A673 (cell line): Measurements from ENCODE around the gene PPM1F. TPM values are rescaled to one million over a fixed set of nuclear protein-coding genes. Genes with fewer than 3 reads are reported as not detected.

ENCODE experiments used
- BruUV-seq: library from RNA; stranded (reverse); fragments of 400-500 nt; replicated peaks from 2 replicates; lab custom pipeline; 2021; lab: Mats Ljungman, UMichigan
- CTCF ChIA-PET: fragments of 300-600 bp; sonication (Branson Sonifier 250); formaldehyde crosslinking; loops from one replicate; lab custom pipeline; 2022; ENCODE audit warnings: antibody characterized with exemption; lab: Charles Lee
- POLR2A ChIA-PET: fragments of 300-600 bp; sonication (Branson Sonifier 250); formaldehyde crosslinking; loops from one replicate; lab custom pipeline; 2022; ENCODE audit warnings: antibody characterized with exemption; ENCODE audit not compliant: low non-redundant PET; lab: Charles Lee
- DNase-seq: peaks from one replicate; pipeline ENCODE4 v3.0.0-alpha.2; 2015; ENCODE audit warnings: low spot score
- H3K27ac ChIP-seq: fragments of 200-600 bp; sonication (generic); 2 replicates; pipeline ENCODE4 v1.5.1; 2016; ENCODE audit warnings: mixed run types, low read depth, mild to moderate bottlenecking, mixed read lengths, antibody characterized with exemption, low read length; ENCODE audit not compliant: poor library complexity, severe bottlenecking
- H3K27me3 ChIP-seq: fragments of 200-600 bp; sonication (generic); replicated peaks from 2 replicates; pipeline ENCODE4 v1.6.1; 2017; ENCODE audit warnings: mixed run types, low read depth, mild to moderate bottlenecking, mixed read lengths, antibody characterized with exemption, low read length; ENCODE audit not compliant: insufficient read depth, poor library complexity
- H3K36me3 ChIP-seq: fragments of 200-600 bp; sonication (generic); 2 replicates; pipeline ENCODE4 v1.6.1; 2016; ENCODE audit warnings: mixed run types, mild to moderate bottlenecking, mixed read lengths, antibody characterized with exemption, low read length; ENCODE audit not compliant: insufficient read depth, poor library complexity, severe bottlenecking
- H3K4me1 ChIP-seq: fragments of 200-600 bp; sonication (generic); 2 replicates; pipeline ENCODE4 v1.6.1; 2017; ENCODE audit warnings: mixed run types, mild to moderate bottlenecking, mixed read lengths, antibody characterized with exemption, low read length; ENCODE audit not compliant: insufficient read depth, poor library complexity, severe bottlenecking
- H3K4me3 ChIP-seq: fragments of 200-600 bp; sonication (generic); 2 replicates; pipeline ENCODE4 v1.5.1; 2016; ENCODE audit warnings: low read depth, mixed run types, mild to moderate bottlenecking, mixed read lengths, low read length; ENCODE audit not compliant: poor library complexity, severe bottlenecking
- H3K9me3 ChIP-seq: fragments of 200-600 bp; sonication (generic); 2 replicates; pipeline ENCODE4 v1.6.1; 2016; ENCODE audit warnings: mixed run types, low read depth, mild to moderate bottlenecking, mixed read lengths, antibody characterized with exemption, low read length; ENCODE audit not compliant: poor library complexity, severe bottlenecking
- EZH2 ChIP-seq: fragments of 200-600 bp; sonication (generic); IDR thresholded peaks from 2 replicates; pipeline ENCODE4 v1.6.1; 2017; ENCODE audit warnings: borderline replicate concordance, low read depth, mild to moderate bottlenecking, mixed read lengths, antibody characterized with exemption, low read length; ENCODE audit not compliant: poor library complexity, severe bottlenecking
- intact Hi-C: fragments of 100-400 bp; cut with micrococcal nuclease; formaldehyde crosslinking; loops from one replicate; pipeline ENCODE4 v1.10.0; 2022; ENCODE audit not compliant: unreplicated experiment
- total RNA-seq: library from RNA; stranded (reverse); gene quantifications from 2 replicates; pipeline ENCODE4 v1.2.3, GENCODE V29; 2021
- TF ChIP-seq, protein P1 (sequence below): fragments of 300-800, 200-600 bp; sonication (generic); conservative IDR thresholded peaks from 2 replicates; pipeline ENCODE4 v1.5.1; 2017; ENCODE audit warnings: low read depth, mild to moderate bottlenecking, antibody characterized with exemption, low read length, moderate library complexity, mixed read lengths

PPM1F gene
- total RNA-seq, 1 experiment from 2014 or later, result 101 TPM

DNA sequence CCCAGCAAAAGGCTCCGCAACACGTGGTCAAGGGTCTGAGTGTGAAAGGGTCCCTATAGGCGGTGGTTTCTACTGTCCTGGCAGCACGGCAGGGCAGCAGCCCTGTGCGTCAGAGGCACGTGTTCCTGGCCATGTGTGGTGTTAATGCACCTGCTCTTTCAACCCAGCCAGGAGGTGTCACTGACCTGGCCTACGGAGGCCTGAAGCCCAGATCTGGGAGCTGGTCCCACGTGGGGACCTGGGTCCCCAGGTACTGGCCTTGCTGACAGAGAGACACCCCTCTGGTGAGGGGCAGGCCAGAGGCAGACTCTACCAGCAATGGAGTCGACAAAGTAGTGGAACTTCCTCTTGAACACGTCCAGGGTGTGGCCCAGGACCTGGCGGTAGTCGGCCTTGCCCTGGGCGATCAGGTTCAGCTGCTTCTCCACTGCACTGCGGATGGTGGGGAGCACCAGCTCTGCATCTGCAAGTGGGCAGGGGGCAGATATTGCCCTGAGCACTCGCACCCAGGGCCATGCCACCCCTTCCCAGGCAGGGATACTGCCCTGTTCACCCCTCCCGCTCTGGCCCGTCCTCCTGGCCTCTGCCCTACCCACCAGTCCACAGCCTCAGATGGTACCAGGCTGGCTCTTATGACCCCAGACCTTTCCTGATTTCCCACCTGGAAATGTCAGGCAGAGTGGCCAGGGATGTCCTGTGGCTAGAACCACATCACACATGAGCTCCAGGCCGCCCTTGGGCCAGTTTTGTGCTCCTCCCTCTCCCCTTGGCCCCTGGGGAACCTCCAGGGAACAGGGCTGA, 6.8 kb upstream of the PPM1F start:
- Histone ChIP-seq H3K4me1 (no peaks in the 10 kb centered on the region), H3K4me3 (no peak overlapping the region), H3K27me3 (no peaks in the 10 kb centered on the region), H3K27ac (no peak overlapping the region), H3K36me3 (peaks cover 25% of the 10 kb centered on the region), H3K9me3 (no peaks in the 10 kb centered on the region)
- TF ChIP-seq, protein P1, sequence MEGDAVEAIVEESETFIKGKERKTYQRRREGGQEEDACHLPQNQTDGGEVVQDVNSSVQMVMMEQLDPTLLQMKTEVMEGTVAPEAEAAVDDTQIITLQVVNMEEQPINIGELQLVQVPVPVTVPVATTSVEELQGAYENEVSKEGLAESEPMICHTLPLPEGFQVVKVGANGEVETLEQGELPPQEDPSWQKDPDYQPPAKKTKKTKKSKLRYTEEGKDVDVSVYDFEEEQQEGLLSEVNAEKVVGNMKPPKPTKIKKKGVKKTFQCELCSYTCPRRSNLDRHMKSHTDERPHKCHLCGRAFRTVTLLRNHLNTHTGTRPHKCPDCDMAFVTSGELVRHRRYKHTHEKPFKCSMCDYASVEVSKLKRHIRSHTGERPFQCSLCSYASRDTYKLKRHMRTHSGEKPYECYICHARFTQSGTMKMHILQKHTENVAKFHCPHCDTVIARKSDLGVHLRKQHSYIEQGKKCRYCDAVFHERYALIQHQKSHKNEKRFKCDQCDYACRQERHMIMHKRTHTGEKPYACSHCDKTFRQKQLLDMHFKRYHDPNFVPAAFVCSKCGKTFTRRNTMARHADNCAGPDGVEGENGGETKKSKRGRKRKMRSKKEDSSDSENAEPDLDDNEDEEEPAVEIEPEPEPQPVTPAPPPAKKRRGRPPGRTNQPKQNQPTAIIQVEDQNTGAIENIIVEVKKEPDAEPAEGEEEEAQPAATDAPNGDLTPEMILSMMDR, result no peak
- TF ChIP-seq EZH2, result no peak
- CTCF ChIA-PET, result interaction anchor here (1.0 kb wide), 1 partner anchor 13 kb away, joined by 4 read pairs; no protein-coding TSS in a partner anchor
- DNase-seq, result no peak
- intact Hi-C loops, result no loop called here
- BruUV-seq, result no TSS peak
- POLR2A ChIA-PET, result no interaction called here

GRCh38 chr22:21958360-21959273, 6.0 kb upstream of the PPM1F start:
- BruUV-seq, result no TSS peak
- no peaks in the 10 kb centered on the region for H3K27me3 ChIP-seq
- H3K9me3 ChIP-seq, result no peaks in the 10 kb centered on the region
- H3K27ac ChIP-seq, result no peak overlapping the region
- POLR2A ChIA-PET, result no interaction called here
- no peaks in the 10 kb centered on the region for H3K4me1 ChIP-seq
- H3K4me3 ChIP-seq, result no peak overlapping the region
- CTCF ChIA-PET, result interaction anchor here (1.0 kb wide), 1 partner anchor 14 kb away, joined by 4 read pairs; no protein-coding TSS in a partner anchor
- no peak for TF ChIP-seq EZH2
- TF ChIP-seq, protein P1, result no peak
- peaks cover 17% of the 10 kb centered on the region for H3K36me3 ChIP-seq
- intact Hi-C loops, result no loop called here
- DNase-seq, result no peak

DNA sequence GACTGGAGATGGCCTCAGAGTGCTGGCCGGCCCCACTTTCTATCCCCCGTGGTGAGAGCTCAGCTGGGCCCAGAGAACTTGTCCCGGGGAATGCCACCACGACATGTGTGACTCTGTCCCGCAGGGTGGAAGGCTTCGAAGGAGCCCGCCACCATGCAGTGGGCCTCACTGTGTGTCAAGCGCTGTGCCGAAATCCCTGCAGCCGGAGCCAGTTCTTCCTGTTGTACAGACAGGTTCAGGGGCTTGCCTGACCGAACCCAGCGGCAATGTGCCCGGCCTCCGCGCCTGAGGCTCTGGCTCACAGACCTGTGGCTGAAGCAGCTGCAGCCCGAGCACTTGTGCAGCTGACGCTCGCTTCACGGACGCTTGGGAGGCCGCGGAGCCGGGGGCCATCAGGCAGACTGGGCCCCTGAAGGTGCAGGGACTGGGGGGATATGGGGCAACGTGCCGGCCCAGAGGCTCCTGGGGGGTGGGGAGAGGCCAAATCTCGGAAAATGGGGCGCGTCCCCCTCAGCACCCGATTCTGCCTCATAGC, 650 bp downstream of the PPM1F start:
- POLR2A ChIA-PET, result no interaction called here
- no peaks in the 10 kb centered on the region for H3K36me3 ChIP-seq
- intact Hi-C loops, result loop anchor here (2.0 kb wide), 1 partner anchor 239 kb away; no protein-coding TSS in a partner anchor
- CTCF ChIA-PET, result interaction anchor here (0.6 to 1.8 kb wide), 8 partner anchors 10 to 286 kb away, joined by 3 to 17 read pairs (median 3); partner anchors contain the start of gene PPIL2
- peaks cover 30% of the 10 kb centered on the region for H3K4me1 ChIP-seq
- H3K9me3 ChIP-seq, result no peaks in the 10 kb centered on the region
- H3K27ac ChIP-seq, result peak overlapping the region; percentile 85
- H3K4me3 ChIP-seq, result peak overlapping the region; percentile 78
- DNase-seq, result no peak
- no peaks in the 10 kb centered on the region for H3K27me3 ChIP-seq
- BruUV-seq, result no TSS peak
- TF ChIP-seq EZH2, result no peak
- TF ChIP-seq, protein P1, result no peak
